K562 (cell line): Measurements from ENCODE around the gene DCP1B. TPM values are rescaled to one million over a fixed set of nuclear protein-coding genes. Genes with fewer than 3 reads are reported as not detected.

Experiments used
- C11orf30 ChIP-seq: fragments of 450-650 bp; IDR thresholded peaks from 2 replicates; pipeline ENCODE4 v1.6.1; 2016; ENCODE audit warnings: low read depth, mild to moderate bottlenecking
- CREB1 ChIP-seq, 2 experiments: sonication (generic) in 1 of 2; formaldehyde crosslinking in 1 of 2; IDR thresholded peaks; 2 replicates each; pipeline versions ENCODE4 v1.6.1 to v1.8.0; 2012 to 2022; ENCODE audit warnings: inconsistent platforms in 1 of 2, mild to moderate bottlenecking in 1 of 2, missing genetic modification reagents in 1 of 2, moderate library complexity in 1 of 2
- ELF4 ChIP-seq: fragments of 450-650 bp; formaldehyde crosslinking; IDR thresholded peaks from 2 replicates; pipeline ENCODE4 v1.4.0; 2022; ENCODE audit warnings: missing genetic modification characterization
- HDAC3 ChIP-seq: fragments of 450-650 bp; IDR thresholded peaks from 2 replicates; pipeline ENCODE4 v1.6.1; 2018; ENCODE audit warnings: borderline replicate concordance, mild to moderate bottlenecking, moderate library complexity; ENCODE audit not compliant: partially characterized antibody
- HNRNPK ChIP-seq: fragments of 200-400 bp; formaldehyde crosslinking; IDR thresholded peaks from one replicate; pipeline ENCODE4 v1.6.1; 2018; ENCODE audit warnings: mild to moderate bottlenecking, low read depth, low read length; ENCODE audit not compliant: poor library complexity, severe bottlenecking
- MAFG ChIP-seq: fragments of 450-650 bp; conservative IDR thresholded peaks from 2 replicates; pipeline ENCODE4 v1.6.1; 2016; ENCODE audit warnings: missing genetic modification characterization, missing compliant biosample characterization
- MTA3 ChIP-seq: fragments of 450-650 bp; formaldehyde crosslinking; IDR thresholded peaks from 2 replicates; pipeline ENCODE4 v1.6.1; 2017; ENCODE audit warnings: mild to moderate bottlenecking, borderline replicate concordance
- NR2F6 ChIP-seq: fragments of 450-650 bp; formaldehyde crosslinking; IDR thresholded peaks from 2 replicates; pipeline ENCODE4 v1.4.0; 2020; ENCODE audit warnings: mild to moderate bottlenecking
- PTRF ChIP-seq: fragments of 450-650 bp; IDR thresholded peaks from 2 replicates; pipeline ENCODE4 v1.6.1; 2016; ENCODE audit warnings: mild to moderate bottlenecking, missing genetic modification characterization, missing compliant biosample characterization
- TEAD1 ChIP-seq, 2 experiments: fragments of 450-650 bp in 1 of 2; sonication (generic) in 1 of 2; formaldehyde crosslinking; IDR thresholded peaks; 2 replicates each; pipeline versions ENCODE4 v1.4.0 to v1.8.0; 2020 to 2022; ENCODE audit warnings: mild to moderate bottlenecking in 2 of 2, missing genetic modification reagents in 1 of 2
- polyA plus RNA-seq, 8 experiments: library from polyadenylated mRNA; depleted of rRNA in 4 of 8; stranded (reverse) in 5 of 8; unstranded in 3 of 8; fragments of >200 nt; fragmentation: Nextera tagmentation in 2 of 8; fragmentation: Illumina TruSeq in 1 of 8; extraction: Ambion mirVana in 2 of 8; extraction: Trizol in 1 of 8; gene quantifications; 2 replicates each; pipeline versions ENCODE4 v1.2.1 to v1.2.3, GENCODE V29; 2011 to 2014; ENCODE audit warnings: inconsistent platforms in 1 of 8, missing spikeins in 1 of 8
- total RNA-seq, 7 experiments: library from RNA; depleted of rRNA in 6 of 7; stranded (reverse); fragments of >200 nt in 6 of 7; fragmentation: Illumina TruSeq in 2 of 7; extraction: Trizol in 2 of 7; gene quantifications; 2 replicates each; pipeline versions ENCODE4 v1.2.1 to v1.2.3, GENCODE V29; 2011 to 2021; ENCODE audit warnings: low replicate concordance in 1 of 7
- TF ChIP-seq, protein P1 (sequence below): fragments of 450-650 bp; formaldehyde crosslinking; conservative IDR thresholded peaks from 2 replicates; pipeline ENCODE4 v1.4.0; 2022; ENCODE audit warnings: mild to moderate bottlenecking, missing genetic modification characterization
- TF ChIP-seq, protein P2 (sequence below): fragments of 250-450 bp; sonication (Bioruptor Pico); IDR thresholded peaks from 2 replicates; pipeline ENCODE4 v1.6.1; 2021; ENCODE audit warnings: mild to moderate bottlenecking
- TF ChIP-seq, protein P3 (sequence below): sonication (generic); formaldehyde crosslinking; IDR thresholded peaks from 2 replicates; pipeline ENCODE4 v1.8.1; 2023; ENCODE audit warnings: missing genetic modification reagents, mild to moderate bottlenecking, borderline replicate concordance
- TF ChIP-seq, protein P4 (sequence below): fragments of 250-450 bp; sonication (Bioruptor Pico); IDR thresholded peaks from 2 replicates; pipeline ENCODE4 v1.5.0; 2021; ENCODE audit warnings: mild to moderate bottlenecking, moderate library complexity
- TF ChIP-seq, protein P5 (sequence below): fragments of 250-450 bp; sonication (Bioruptor Pico); IDR thresholded peaks from 2 replicates; pipeline ENCODE4 v1.8.0; 2022; ENCODE audit warnings: moderate library complexity, mild to moderate bottlenecking, inconsistent platforms

Gene DCP1B
- total and polyA plus RNA-seq, 9 of the 15 experiments (the other 6 are each of a cell fraction or from before 2014, with no cell fraction given) = 0.83 to 7.3 (median 3.4) TPM

DNA sequence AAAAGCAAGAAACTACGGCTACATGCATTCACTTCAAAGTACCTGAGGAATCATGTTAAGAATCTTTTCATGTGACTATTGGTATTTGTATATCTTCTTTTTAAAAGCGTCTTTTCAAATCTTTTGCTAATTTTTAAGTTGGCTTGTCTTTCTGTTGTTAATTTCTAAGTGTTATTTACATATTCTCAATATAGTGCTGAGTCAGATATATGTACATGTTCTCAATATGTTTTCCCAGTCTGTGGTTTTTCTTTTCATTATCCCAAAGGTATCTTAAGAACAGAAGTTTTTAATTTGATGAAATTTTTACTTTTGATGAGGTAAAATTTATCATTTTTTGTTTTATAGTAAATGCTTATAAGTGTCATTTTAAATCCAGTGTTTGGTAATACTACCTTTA lies 24.0 kb downstream of the DCP1B start (continued):
- TF ChIP-seq, protein P1, sequence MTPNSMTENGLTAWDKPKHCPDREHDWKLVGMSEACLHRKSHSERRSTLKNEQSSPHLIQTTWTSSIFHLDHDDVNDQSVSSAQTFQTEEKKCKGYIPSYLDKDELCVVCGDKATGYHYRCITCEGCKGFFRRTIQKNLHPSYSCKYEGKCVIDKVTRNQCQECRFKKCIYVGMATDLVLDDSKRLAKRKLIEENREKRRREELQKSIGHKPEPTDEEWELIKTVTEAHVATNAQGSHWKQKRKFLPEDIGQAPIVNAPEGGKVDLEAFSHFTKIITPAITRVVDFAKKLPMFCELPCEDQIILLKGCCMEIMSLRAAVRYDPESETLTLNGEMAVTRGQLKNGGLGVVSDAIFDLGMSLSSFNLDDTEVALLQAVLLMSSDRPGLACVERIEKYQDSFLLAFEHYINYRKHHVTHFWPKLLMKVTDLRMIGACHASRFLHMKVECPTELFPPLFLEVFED (CRISPR knock-in tag) = no peak
- no peak for TF ChIP-seq MTA3
- no peak for TF ChIP-seq PTRF (tag)
- TF ChIP-seq HDAC3 = no peak
- TF ChIP-seq, protein P2, sequence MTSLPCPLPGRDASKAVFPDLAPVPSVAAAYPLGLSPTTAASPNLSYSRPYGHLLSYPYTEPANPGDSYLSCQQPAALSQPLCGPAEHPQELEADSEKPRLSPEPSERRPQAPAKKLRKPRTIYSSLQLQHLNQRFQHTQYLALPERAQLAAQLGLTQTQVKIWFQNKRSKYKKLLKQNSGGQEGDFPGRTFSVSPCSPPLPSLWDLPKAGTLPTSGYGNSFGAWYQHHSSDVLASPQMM (CRISPR knock-in tag) = no peak
- peak; percentile 45 for TF ChIP-seq MAFG
- TF ChIP-seq, protein P3, sequence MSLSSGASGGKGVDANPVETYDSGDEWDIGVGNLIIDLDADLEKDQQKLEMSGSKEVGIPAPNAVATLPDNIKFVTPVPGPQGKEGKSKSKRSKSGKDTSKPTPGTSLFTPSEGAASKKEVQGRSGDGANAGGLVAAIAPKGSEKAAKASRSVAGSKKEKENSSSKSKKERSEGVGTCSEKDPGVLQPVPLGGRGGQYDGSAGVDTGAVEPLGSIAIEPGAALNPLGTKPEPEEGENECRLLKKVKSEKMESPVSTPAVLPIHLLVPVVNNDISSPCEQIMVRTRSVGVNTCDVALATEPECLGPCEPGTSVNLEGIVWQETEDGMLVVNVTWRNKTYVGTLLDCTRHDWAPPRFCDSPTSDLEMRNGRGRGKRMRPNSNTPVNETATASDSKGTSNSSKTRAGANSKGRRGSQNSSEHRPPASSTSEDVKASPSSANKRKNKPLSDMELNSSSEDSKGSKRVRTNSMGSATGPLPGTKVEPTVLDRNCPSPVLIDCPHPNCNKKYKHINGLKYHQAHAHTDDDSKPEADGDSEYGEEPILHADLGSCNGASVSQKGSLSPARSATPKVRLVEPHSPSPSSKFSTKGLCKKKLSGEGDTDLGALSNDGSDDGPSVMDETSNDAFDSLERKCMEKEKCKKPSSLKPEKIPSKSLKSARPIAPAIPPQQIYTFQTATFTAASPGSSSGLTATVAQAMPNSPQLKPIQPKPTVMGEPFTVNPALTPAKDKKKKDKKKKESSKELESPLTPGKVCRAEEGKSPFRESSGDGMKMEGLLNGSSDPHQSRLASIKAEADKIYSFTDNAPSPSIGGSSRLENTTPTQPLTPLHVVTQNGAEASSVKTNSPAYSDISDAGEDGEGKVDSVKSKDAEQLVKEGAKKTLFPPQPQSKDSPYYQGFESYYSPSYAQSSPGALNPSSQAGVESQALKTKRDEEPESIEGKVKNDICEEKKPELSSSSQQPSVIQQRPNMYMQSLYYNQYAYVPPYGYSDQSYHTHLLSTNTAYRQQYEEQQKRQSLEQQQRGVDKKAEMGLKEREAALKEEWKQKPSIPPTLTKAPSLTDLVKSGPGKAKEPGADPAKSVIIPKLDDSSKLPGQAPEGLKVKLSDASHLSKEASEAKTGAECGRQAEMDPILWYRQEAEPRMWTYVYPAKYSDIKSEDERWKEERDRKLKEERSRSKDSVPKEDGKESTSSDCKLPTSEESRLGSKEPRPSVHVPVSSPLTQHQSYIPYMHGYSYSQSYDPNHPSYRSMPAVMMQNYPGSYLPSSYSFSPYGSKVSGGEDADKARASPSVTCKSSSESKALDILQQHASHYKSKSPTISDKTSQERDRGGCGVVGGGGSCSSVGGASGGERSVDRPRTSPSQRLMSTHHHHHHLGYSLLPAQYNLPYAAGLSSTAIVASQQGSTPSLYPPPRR (CRISPR knock-in tag) = no peak
- no peak for TF ChIP-seq TEAD1 (CRISPR knock-in tag; IDR thresholded peaks at IDR 0.05)
- TF ChIP-seq ELF4 = no peak
- TF ChIP-seq, protein P4, sequence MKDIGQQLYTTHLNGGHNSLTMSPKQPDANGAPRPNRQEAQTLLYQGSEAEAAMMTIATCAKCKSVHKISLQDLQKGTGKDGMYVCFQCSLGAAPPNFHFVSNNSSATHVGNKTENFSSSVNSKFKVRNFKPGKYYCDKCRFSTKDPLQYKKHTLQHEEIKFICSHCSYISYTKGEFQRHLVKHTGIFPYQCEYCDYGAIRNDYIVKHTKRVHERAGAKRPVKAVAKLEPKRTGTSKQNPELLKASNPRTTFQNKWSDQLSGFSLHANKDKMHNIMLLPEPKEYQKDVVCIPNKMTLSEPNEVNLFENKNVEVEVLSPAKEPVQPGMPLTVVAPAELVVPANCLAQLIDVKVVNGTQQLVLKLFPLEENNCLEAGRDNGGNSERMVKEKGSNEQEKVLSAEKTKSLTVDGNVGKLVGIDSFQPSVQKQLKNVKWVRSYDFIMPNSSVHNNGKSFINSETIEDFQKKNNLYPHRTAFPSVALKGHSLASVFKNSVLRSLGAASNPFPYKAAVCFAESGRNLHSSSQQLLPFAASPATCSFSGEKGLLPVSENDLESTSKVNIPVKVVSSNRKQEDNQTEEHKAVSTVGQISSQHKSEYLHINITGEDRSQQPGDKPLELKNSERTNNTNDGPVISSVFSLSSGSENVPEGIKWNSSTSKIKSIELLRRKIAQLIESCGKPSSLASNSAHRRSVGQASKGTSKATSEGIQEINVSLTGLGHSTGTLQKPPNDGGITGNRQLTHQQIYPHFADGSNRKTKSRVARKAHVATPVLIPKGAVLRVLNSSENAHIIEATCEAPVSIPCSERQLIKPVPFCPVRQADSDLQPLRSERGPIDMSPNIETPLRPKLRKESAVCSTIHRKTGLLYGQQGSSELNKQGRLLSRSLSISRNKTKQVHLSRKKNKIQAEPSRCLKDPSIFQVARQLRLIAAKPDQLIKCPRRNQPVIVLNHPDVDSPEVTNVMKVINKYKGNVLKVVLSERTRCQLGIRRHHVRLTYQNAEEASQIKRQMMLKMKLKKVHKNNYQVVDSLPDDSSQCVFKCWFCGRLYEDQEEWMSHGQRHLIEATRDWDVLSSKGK = no peak
- no peak for TF ChIP-seq CREB1 (IDR thresholded peaks at IDR 0.05)
- TF ChIP-seq CREB1 (CRISPR knock-in tag; IDR thresholded peaks at IDR 0.05) = no peak
- TF ChIP-seq NR2F6 (CRISPR knock-in tag) = no peak
- TF ChIP-seq, protein P5, sequence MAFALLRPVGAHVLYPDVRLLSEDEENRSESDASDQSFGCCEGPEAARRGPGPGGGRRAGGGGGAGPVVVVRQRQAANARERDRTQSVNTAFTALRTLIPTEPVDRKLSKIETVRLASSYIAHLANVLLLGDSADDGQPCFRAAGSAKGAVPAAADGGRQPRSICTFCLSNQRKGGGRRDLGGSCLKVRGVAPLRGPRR (CRISPR knock-in tag) = no peak
- no peak for TF ChIP-seq HNRNPK
- TF ChIP-seq C11orf30 = peak; percentile 71
